ENCODE data around the gene RAI1. TPM values are rescaled to one million over a fixed set of nuclear protein-coding genes. Genes with fewer than 3 reads are reported as not detected.

RAI1 gene
- total and polyA plus RNA-seq, 2 of the 13 experiments (the other 11 are each of a cell fraction or from before 2014, with no cell fraction given), result 3.4 to 5.2 TPM

DNA sequence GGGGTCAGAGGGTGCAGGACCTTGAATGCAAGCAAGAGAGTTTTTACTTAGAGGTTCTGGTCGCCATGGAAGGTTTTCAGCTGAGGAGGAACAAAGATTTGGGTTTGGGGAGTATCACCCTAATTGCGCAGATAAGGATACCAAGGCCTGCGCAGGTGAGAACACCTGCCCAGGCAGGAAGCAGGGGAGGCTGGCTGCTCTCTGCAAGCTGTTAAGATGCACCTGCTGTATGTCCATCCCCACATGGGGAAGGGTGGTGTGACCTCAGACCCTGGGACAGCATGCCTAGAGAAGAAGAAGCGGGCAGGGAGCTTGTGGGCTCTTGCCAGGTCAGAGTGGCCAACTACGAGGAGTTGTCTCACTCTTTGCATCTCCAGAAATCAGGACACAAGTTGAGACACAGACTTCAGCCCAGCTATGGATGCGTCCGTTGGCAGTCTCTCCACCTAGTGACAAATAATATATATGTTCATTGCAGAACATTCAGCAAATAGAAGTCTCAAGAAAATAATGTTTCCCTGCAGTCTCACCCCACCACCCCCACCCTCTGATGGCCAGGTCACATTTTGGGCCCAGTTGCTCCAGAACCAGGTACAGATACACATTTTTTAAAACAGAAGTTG lies 77.8 kb downstream of the RAI1 start:
- DNase-seq (ENCODE audit: low spot score), result no peak
- 98% methylated on average over 7 of the region's 7 CpGs for WGBS (ENCODE audit: low lambda C conversion rate)
- ChIA-PET CTCF (ENCODE audit: low intra/inter-chr PET ratio, low total read pairs) (no interaction called here), POLR2A (no interaction called here)
- Histone ChIP-seq H3K79me2 (ENCODE audit: insufficient read depth, low read length) (peaks cover 4% of the 10 kb centered on the region), H3K27me3 (ENCODE audit: control insufficient read depth in 1 of 2, insufficient read depth in 2 of 2, low read length in 2 of 2) (no peaks in the 10 kb centered on the region), H3K4me3 (replicated peaks in 1 of 3; ENCODE audit: insufficient read depth in 1 of 3, low read depth in 2 of 3, low read length in 3 of 3) (no peak overlapping the region), H3K27ac (ENCODE audit: extremely low read length, insufficient read depth, low read length) (no peak overlapping the region), H2AFZ (ENCODE audit: low read length) (no peak overlapping the region), H3K4me2 (ENCODE audit: low read depth, low read length) (no peak overlapping the region), H3K9me3 (ENCODE audit: low read length) (no peaks in the 10 kb centered on the region), H3K9ac (ENCODE audit: insufficient read depth, low read depth, low read length) (no peak overlapping the region), H4K20me1 (ENCODE audit: insufficient read depth, low read length) (peaks cover 8% of the 10 kb centered on the region; the same call in 1 of the 2 replicates), H3K4me1 (ENCODE audit: insufficient read depth, low read length) (peaks cover 28% of the 10 kb centered on the region), H3K36me3 (replicated peaks in 1 of 2; ENCODE audit: control insufficient read depth in 1 of 2, insufficient read depth in 2 of 2, low read length in 2 of 2) (peaks cover 2 to 17% of the 10 kb centered on the region in 2 experiments; a peak in 4 of 5 replicates)
- no TSS peak for BruUV-seq (replicated peaks)
- in situ Hi-C loops (cut with HindIII; ENCODE audit: extremely low pct_ligation_motif_present, low pct_unique_long_range_greater_than_20kb) (no loop called here), intact Hi-C loops (cut with micrococcal nuclease; ENCODE audit: unreplicated experiment) (no loop called here)
- TF ChIP-seq MYNN (CRISPR knock-in tag; IDR thresholded peaks at IDR 0.05; ENCODE audit: low read depth), result no peak
- TF ChIP-seq ZNF746 (CRISPR knock-in tag; IDR thresholded peaks at IDR 0.05), result no peak
- no peak for TF ChIP-seq WIZ (CRISPR knock-in tag; IDR thresholded peaks at IDR 0.05)
- TF ChIP-seq HMG20B (CRISPR knock-in tag; conservative IDR thresholded peaks at IDR 0.05), result no peak
- no peak for TF ChIP-seq KDM5B (CRISPR knock-in tag; IDR thresholded peaks at IDR 0.05; ENCODE audit: borderline replicate concordance)
- TF ChIP-seq ZBTB46 (CRISPR knock-in tag; IDR thresholded peaks at IDR 0.05; ENCODE audit: borderline replicate concordance), result no peak
- no peak for TF ChIP-seq FOXA1 (IDR thresholded peaks at IDR 0.05)
- TF ChIP-seq FOXA1 (CRISPR knock-in tag; IDR thresholded peaks at IDR 0.05), result no peak
- no peak for TF ChIP-seq TCF12 (IDR thresholded peaks at IDR 0.05)
- no peak for TF ChIP-seq TCF12 (CRISPR knock-in tag; IDR thresholded peaks at IDR 0.05)
- no peak for TF ChIP-seq CREB1 (IDR thresholded peaks at IDR 0.05)
- TF ChIP-seq CREB1 (CRISPR knock-in tag; IDR thresholded peaks at IDR 0.05), result no peak
- no peak for ATAC-seq
- FAIRE-seq, result no peak

Measured in HepG2 (cell line).